Measurements from ENCODE around the gene ITIH4. TPM values are rescaled to one million over a fixed set of nuclear protein-coding genes. Genes with fewer than 3 reads are reported as not detected.
A peak's percentile ranks its signal among the peaks of the same experiment; 100 is the strongest.
"Not testable (repeated sequence)": the region's sequence is repeated elsewhere in the genome, so short reads cannot be mapped to it uniquely, and the experiment has no call there.

The ITIH4 gene
- polyA plus RNA-seq, 6 donors from 2014 or later = not detected

GRCh38 chr3:52779011-52779836 lies 51.2 kb downstream of the ITIH4 start:
- Mint-ChIP-seq H3K9me3 (peaks cover 0 to 2% (median 0%) of the 10 kb centered on the region in 7 donors), H3K4me3 (peak overlapping the region in 7 of 8 donors; percentile 18 to 85 (median 34)), H3K27me3 (no peaks in the 10 kb centered on the region), H3K36me3 (no peaks in the 10 kb centered on the region), H3K27ac (peak overlapping the region; percentile 96 to 100 (median 98)), H3K4me1 (peaks cover 16 to 26% (median 20%) of the 10 kb centered on the region in 3 donors)
- DNase-seq (peak; percentile 84), ATAC-seq (ENCODE audit: low read depth in 2 of 2) (peak; percentile 93 to 97)

GRCh38 chr3:52777959-52778805 lies 52.3 kb downstream of the ITIH4 start:
- DNase-seq (no peak), ATAC-seq (ENCODE audit: low read depth in 2 of 2) (no peak)
- H3K4me3 Mint-ChIP-seq = peak overlapping the region in 1 of 8 donors; percentile 28
- no peaks in the 10 kb centered on the region for H3K27me3 Mint-ChIP-seq
- no peaks in the 10 kb centered on the region for H3K9me3 Mint-ChIP-seq
- H3K36me3 Mint-ChIP-seq = no peaks in the 10 kb centered on the region
- peaks cover 16 to 26% (median 20%) of the 10 kb centered on the region in 3 donors for H3K4me1 Mint-ChIP-seq
- peak overlapping the region in 5 of 6 donors; percentile 38 to 100 (median 98) for H3K27ac Mint-ChIP-seq

- Mint-ChIP-seq H3K9me3 (no peaks in the 10 kb centered on the region), H3K4me3 (no peak within 1 kb of the TSS), H3K4me1 (peaks cover 16 to 26% (median 20%) of the 10 kb centered on the region in 3 donors), H3K27ac (peak within 1 kb of the TSS in 5 of 6 donors; percentile 38 to 100 (median 98)), H3K27me3 (no peaks in the 10 kb centered on the region), H3K36me3 (no peaks in the 10 kb centered on the region)
- DNase-seq (no peak), ATAC-seq (ENCODE audit: low read depth in 2 of 2) (no peak)
These were observed 53.1 kb downstream of the ITIH4 start, which contains the start of gene ITIH1 for GRCh38 chr3:52777127-52777958. ITIH1 (plus strand) TSS chr3:52777599; CDS start chr3:52777616, 17 bp downstream.

- not testable (repeated sequence) for H3K4me3 Mint-ChIP-seq; ATAC-seq (ENCODE audit: low read depth in 2 of 2); H3K36me3 Mint-ChIP-seq; H3K9me3 Mint-ChIP-seq; H3K27me3 Mint-ChIP-seq; DNase-seq
- peaks cover 15 to 28% (median 22%) of the 10 kb centered on the region in 3 donors for H3K4me1 Mint-ChIP-seq
- H3K27ac Mint-ChIP-seq = peak overlapping the region in 5 of 6 donors; percentile 36 to 92 (median 61)
These were observed 54.0 kb downstream of the ITIH4 start for GRCh38 chr3:52776486-52776885.

- ATAC-seq (ENCODE audit: low read depth in 2 of 2) (no peak), DNase-seq (no peak)
- Mint-ChIP-seq H3K27me3 (no peaks in the 10 kb centered on the region), H3K9me3 (no peaks in the 10 kb centered on the region), H3K4me3 (no peak overlapping the region), H3K36me3 (no peaks in the 10 kb centered on the region), H3K4me1 (peaks cover 15 to 28% (median 22%) of the 10 kb centered on the region in 3 donors), H3K27ac (peak overlapping the region in 4 of 6 donors; percentile 36 to 92 (median 55))
These were observed 54.6 kb downstream of the ITIH4 start for GRCh38 chr3:52775877-52776276.

- Mint-ChIP-seq H3K4me3 (peak overlapping the region in 1 of 8 donors; percentile 10), H3K27me3 (no peaks in the 10 kb centered on the region), H3K4me1 (peaks cover 15 to 28% (median 23%) of the 10 kb centered on the region in 3 donors), H3K27ac (peak overlapping the region in 5 of 6 donors; percentile 36 to 92 (median 56)), H3K36me3 (no peaks in the 10 kb centered on the region), H3K9me3 (no peaks in the 10 kb centered on the region)
- no peak for ATAC-seq (ENCODE audit: low read depth in 2 of 2)
- no peak for DNase-seq
These were observed 55.3 kb downstream of the ITIH4 start for GRCh38 chr3:52774901-52775864.

GRCh38 chr3:52774066-52774713 lies 56.3 kb downstream of the ITIH4 start:
- Mint-ChIP-seq H3K9me3 (no peaks in the 10 kb centered on the region), H3K27ac (peak overlapping the region in 4 of 6 donors; percentile 11 to 84 (median 54))

GRCh38 chr3:52773361-52774065 lies 57.0 kb downstream of the ITIH4 start:
- ATAC-seq (ENCODE audit: low read depth in 2 of 2) (no peak), DNase-seq (no peak)
- no peaks in the 10 kb centered on the region for H3K27me3 Mint-ChIP-seq
- no peaks in the 10 kb centered on the region for H3K36me3 Mint-ChIP-seq
- H3K4me1 Mint-ChIP-seq = peaks cover 16 to 24% (median 22%) of the 10 kb centered on the region in 3 donors
- no peaks in the 10 kb centered on the region for H3K9me3 Mint-ChIP-seq
- H3K27ac Mint-ChIP-seq = peak overlapping the region in 2 of 6 donors; percentile 15 to 78
- H3K4me3 Mint-ChIP-seq = peak overlapping the region in 3 of 8 donors; percentile 20 to 45 (median 24)

More at GRCh38 chr3:52774066-52774713, 56.3 kb downstream of the ITIH4 start:
- ATAC-seq (ENCODE audit: low read depth in 2 of 2) = no peak
- Mint-ChIP-seq H3K4me3 (peak overlapping the region in 1 of 8 donors; percentile 24), H3K27me3 (no peaks in the 10 kb centered on the region), H3K4me1 (peaks cover 17 to 28% (median 24%) of the 10 kb centered on the region in 3 donors), H3K36me3 (no peaks in the 10 kb centered on the region)
- DNase-seq = no peak

GRCh38 chr3:52771702-52772101 lies 58.8 kb downstream of the ITIH4 start:
- Mint-ChIP-seq H3K4me3 (peak overlapping the region; percentile 70 to 98 (median 91)), H3K9me3 (no peaks in the 10 kb centered on the region), H3K27ac (peak overlapping the region; percentile 91 to 96 (median 94)), H3K36me3 (peaks cover 0 to 4% of the 10 kb centered on the region in 2 donors), H3K27me3 (no peaks in the 10 kb centered on the region), H3K4me1 (peaks cover 16 to 22% (median 22%) of the 10 kb centered on the region in 3 donors)
- ATAC-seq (ENCODE audit: low read depth in 2 of 2) (no peak), DNase-seq (no peak)

- no peaks in the 10 kb centered on the region for H3K9me3 Mint-ChIP-seq
- no peak for DNase-seq
- no peaks in the 10 kb centered on the region for H3K27me3 Mint-ChIP-seq
- H3K4me3 Mint-ChIP-seq = peak overlapping the region; percentile 80 to 98 (median 92)
- H3K4me1 Mint-ChIP-seq = peaks cover 16 to 22% (median 22%) of the 10 kb centered on the region in 3 donors
- ATAC-seq (ENCODE audit: low read depth in 2 of 2) = no peak
- H3K36me3 Mint-ChIP-seq = peaks cover 0 to 4% of the 10 kb centered on the region in 2 donors
- H3K27ac Mint-ChIP-seq = peak overlapping the region; percentile 91 to 96 (median 94)
These were observed 59.2 kb downstream of the ITIH4 start for GRCh38 chr3:52771334-52771681.

Measured in naive B cell (primary cell).